SK-N-SH treated with all-trans-retinoic acid at 6 μM for 48 hours (cell line): ENCODE results near the gene SLC25A25.

ENCODE experiments used
- BACH2 ChIP-seq: fragments of 250-450 bp; sonication (Bioruptor Pico); IDR thresholded peaks from 2 replicates; pipeline ENCODE4 v1.9.0; 2021; ENCODE audit warnings: mild to moderate bottlenecking, borderline replicate concordance
- CSDC2 ChIP-seq: fragments of 250-450 bp; sonication (Bioruptor Pico); IDR thresholded peaks from 2 replicates; pipeline ENCODE4 v1.5.0; 2020; ENCODE audit warnings: mild to moderate bottlenecking, moderate library complexity
- GLIS3 ChIP-seq: fragments of 250-450 bp; sonication (Bioruptor Pico); IDR thresholded peaks from 2 replicates; pipeline ENCODE4 v1.5.0; 2020; ENCODE audit warnings: mild to moderate bottlenecking, moderate library complexity
- PPARA ChIP-seq: fragments of 250-450 bp; sonication (Bioruptor Pico); IDR thresholded peaks from 2 replicates; pipeline ENCODE4 v1.5.0; 2020; ENCODE audit warnings: mild to moderate bottlenecking, borderline replicate concordance
- SNAI2 ChIP-seq: fragments of 250-450 bp; sonication (Bioruptor Pico); IDR thresholded peaks from 2 replicates; pipeline ENCODE4 v1.5.0; 2020; ENCODE audit warnings: mild to moderate bottlenecking, moderate library complexity
- ZFP3 ChIP-seq: fragments of 250-450 bp; sonication (Bioruptor Pico); IDR thresholded peaks from 2 replicates; pipeline ENCODE4 v1.5.0; 2020; ENCODE audit warnings: mild to moderate bottlenecking, moderate library complexity
- ZFP30 ChIP-seq: fragments of 450-650 bp; formaldehyde crosslinking; IDR thresholded peaks from 2 replicates; pipeline ENCODE4 v1.5.0; 2022; ENCODE audit warnings: mild to moderate bottlenecking, moderate library complexity
- ZNF70 ChIP-seq: fragments of 450-650 bp; formaldehyde crosslinking; IDR thresholded peaks from 2 replicates; pipeline ENCODE4 v1.5.0; 2020; ENCODE audit warnings: mild to moderate bottlenecking, moderate library complexity
- TF ChIP-seq, protein P1 (sequence below): fragments of 250-450 bp; sonication (Bioruptor Pico); IDR thresholded peaks from 2 replicates; pipeline ENCODE4 v1.8.0; 2020; ENCODE audit warnings: mild to moderate bottlenecking, moderate library complexity, borderline replicate concordance
- TF ChIP-seq, protein P2 (sequence below): fragments of 250-450 bp; sonication (Bioruptor Pico); IDR thresholded peaks from 2 replicates; pipeline ENCODE4 v1.8.0; 2021; ENCODE audit warnings: low read depth, mild to moderate bottlenecking, moderate library complexity, borderline replicate concordance
- TF ChIP-seq, protein P3 (sequence below): fragments of 250-450 bp; sonication (Bioruptor Pico); IDR thresholded peaks from 2 replicates; pipeline ENCODE4 v1.5.1; 2020; ENCODE audit warnings: low read depth, mild to moderate bottlenecking, moderate library complexity
- TF ChIP-seq, protein P4 (sequence below): fragments of 250-450 bp; sonication (Bioruptor Pico); IDR thresholded peaks from 2 replicates; pipeline ENCODE4 v1.5.0; 2020; ENCODE audit warnings: mild to moderate bottlenecking, moderate library complexity

DNA sequence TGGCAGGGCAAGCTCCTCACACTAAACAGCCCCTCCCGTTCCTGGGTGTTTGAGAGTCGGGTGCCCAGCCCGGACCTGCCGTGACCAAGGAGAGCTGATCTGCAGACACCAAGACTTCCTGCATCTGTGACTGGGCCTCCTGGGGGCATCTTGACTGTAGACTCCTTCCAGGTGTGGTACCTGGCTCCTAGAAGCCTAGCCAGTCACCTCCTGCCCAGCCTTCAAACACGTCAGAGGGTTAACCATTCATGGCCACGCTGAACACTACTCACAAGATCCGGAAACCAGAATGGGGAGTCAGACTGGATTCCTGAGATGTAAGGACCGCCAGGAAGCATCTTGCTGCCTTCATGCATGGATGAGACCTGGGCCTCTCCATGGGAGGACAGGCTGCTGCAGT, 77.5 kb downstream of the SLC25A25 start:
- TF ChIP-seq, protein P1, sequence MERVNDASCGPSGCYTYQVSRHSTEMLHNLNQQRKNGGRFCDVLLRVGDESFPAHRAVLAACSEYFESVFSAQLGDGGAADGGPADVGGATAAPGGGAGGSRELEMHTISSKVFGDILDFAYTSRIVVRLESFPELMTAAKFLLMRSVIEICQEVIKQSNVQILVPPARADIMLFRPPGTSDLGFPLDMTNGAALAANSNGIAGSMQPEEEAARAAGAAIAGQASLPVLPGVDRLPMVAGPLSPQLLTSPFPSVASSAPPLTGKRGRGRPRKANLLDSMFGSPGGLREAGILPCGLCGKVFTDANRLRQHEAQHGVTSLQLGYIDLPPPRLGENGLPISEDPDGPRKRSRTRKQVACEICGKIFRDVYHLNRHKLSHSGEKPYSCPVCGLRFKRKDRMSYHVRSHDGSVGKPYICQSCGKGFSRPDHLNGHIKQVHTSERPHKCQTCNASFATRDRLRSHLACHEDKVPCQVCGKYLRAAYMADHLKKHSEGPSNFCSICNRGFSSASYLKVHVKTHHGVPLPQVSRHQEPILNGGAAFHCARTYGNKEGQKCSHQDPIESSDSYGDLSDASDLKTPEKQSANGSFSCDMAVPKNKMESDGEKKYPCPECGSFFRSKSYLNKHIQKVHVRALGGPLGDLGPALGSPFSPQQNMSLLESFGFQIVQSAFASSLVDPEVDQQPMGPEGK (CRISPR knock-in tag), result no peak
- TF ChIP-seq CSDC2 (CRISPR knock-in tag) (no peak), PPARA (CRISPR knock-in tag) (no peak), ZNF70 (CRISPR knock-in tag) (no peak), ZFP3 (CRISPR knock-in tag) (no peak), ZFP30 (CRISPR knock-in tag) (no peak), BACH2 (CRISPR knock-in tag) (no peak), GLIS3 (CRISPR knock-in tag) (no peak), SNAI2 (CRISPR knock-in tag) (no peak)
- TF ChIP-seq, protein P2, sequence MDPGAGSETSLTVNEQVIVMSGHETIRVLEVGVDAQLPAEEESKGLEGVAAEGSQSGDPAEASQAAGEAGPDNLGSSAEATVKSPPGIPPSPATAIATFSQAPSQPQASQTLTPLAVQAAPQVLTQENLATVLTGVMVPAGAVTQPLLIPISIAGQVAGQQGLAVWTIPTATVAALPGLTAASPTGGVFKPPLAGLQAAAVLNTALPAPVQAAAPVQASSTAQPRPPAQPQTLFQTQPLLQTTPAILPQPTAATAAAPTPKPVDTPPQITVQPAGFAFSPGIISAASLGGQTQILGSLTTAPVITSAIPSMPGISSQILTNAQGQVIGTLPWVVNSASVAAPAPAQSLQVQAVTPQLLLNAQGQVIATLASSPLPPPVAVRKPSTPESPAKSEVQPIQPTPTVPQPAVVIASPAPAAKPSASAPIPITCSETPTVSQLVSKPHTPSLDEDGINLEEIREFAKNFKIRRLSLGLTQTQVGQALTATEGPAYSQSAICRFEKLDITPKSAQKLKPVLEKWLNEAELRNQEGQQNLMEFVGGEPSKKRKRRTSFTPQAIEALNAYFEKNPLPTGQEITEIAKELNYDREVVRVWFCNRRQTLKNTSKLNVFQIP (CRISPR knock-in tag), result no peak
- TF ChIP-seq, protein P3, sequence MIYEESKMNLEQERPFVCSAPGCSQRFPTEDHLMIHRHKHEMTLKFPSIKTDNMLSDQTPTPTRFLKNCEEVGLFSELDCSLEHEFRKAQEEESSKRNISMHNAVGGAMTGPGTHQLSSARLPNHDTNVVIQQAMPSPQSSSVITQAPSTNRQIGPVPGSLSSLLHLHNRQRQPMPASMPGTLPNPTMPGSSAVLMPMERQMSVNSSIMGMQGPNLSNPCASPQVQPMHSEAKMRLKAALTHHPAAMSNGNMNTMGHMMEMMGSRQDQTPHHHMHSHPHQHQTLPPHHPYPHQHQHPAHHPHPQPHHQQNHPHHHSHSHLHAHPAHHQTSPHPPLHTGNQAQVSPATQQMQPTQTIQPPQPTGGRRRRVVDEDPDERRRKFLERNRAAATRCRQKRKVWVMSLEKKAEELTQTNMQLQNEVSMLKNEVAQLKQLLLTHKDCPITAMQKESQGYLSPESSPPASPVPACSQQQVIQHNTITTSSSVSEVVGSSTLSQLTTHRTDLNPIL (CRISPR knock-in tag), result no peak
- TF ChIP-seq, protein P4, sequence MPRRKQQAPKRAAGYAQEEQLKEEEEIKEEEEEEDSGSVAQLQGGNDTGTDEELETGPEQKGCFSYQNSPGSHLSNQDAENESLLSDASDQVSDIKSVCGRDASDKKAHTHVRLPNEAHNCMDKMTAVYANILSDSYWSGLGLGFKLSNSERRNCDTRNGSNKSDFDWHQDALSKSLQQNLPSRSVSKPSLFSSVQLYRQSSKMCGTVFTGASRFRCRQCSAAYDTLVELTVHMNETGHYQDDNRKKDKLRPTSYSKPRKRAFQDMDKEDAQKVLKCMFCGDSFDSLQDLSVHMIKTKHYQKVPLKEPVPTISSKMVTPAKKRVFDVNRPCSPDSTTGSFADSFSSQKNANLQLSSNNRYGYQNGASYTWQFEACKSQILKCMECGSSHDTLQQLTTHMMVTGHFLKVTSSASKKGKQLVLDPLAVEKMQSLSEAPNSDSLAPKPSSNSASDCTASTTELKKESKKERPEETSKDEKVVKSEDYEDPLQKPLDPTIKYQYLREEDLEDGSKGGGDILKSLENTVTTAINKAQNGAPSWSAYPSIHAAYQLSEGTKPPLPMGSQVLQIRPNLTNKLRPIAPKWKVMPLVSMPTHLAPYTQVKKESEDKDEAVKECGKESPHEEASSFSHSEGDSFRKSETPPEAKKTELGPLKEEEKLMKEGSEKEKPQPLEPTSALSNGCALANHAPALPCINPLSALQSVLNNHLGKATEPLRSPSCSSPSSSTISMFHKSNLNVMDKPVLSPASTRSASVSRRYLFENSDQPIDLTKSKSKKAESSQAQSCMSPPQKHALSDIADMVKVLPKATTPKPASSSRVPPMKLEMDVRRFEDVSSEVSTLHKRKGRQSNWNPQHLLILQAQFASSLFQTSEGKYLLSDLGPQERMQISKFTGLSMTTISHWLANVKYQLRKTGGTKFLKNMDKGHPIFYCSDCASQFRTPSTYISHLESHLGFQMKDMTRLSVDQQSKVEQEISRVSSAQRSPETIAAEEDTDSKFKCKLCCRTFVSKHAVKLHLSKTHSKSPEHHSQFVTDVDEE (CRISPR knock-in tag), result no peak
